Hematopoietic multipotent progenitor cell (in vitro differentiated cells): ENCODE data around the gene GATA6. TPM values are rescaled to one million over a fixed set of nuclear protein-coding genes. Genes with fewer than 3 reads are reported as not detected.

Source experiments
- DNase-seq, 3 donors: peaks; one replicate each; pipeline ENCODE4 v3.0.0-alpha.2; 2011 to 2015; ENCODE audit warnings: low read depth in 2 of 3, low spot score in 2 of 3
- small RNA-seq: library from RNA; depleted of rRNA; stranded (forward); fragments of <200 nt; gene quantifications from one replicate; pipeline ENCODE3, GENCODE V24; 2012
- total RNA-seq: library from RNA; depleted of rRNA; stranded (reverse); fragments of >200 nt; gene quantifications from one replicate; pipeline ENCODE4 v1.2.3, GENCODE V29; 2012

GATA6 gene
- total RNA-seq, 1 donor, result not detected

DNA sequence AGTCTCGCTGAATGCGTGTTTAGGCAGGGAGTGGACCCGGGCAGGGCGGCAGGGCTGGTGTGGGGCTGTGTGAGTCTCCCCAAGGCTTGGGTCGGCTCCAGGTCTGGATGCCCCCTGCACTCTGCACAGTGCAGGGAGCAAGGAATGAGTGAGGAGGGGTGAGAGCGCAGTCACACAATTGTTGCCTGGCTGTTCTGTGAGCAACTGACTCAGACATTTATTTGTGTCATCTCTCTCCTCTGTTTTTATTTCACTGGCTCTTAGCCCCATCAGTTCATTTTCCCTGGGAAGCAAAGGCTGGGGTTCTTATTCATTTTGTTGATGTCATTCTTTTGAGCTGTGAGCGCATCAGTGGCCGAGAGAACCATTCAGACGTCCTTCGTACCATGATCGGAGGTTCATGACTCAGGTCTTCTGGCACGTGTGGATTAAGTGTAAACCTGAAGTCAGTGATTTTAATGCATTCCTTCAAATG is 61.1 kb downstream of the GATA6 start:
- DNase-seq, result no peak

DNA sequence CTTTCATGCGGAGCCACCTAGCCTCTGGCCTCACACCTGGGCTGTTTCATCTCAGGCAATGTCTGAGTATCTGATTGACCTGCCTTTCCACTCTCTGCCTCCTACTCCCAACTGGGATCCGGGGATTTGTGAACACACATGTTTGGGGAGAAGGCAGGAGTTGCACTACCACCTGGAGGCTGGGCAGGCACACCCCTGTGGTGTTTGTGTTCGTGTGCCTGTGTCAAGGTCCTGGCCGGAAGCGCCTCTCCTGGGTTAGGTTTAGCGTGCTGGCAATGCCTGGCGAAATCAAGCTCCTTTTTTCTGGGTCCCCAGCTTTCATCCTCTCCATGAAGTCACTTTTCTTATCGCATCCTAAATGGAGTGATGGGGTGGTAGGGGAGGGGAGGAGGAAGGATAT is 63.9 kb downstream of the GATA6 start:
- DNase-seq, result no peak

GRCh38 chr18:22238036-22238435 is 68.6 kb downstream of the GATA6 start:
- DNase-seq, result no peak

DNA sequence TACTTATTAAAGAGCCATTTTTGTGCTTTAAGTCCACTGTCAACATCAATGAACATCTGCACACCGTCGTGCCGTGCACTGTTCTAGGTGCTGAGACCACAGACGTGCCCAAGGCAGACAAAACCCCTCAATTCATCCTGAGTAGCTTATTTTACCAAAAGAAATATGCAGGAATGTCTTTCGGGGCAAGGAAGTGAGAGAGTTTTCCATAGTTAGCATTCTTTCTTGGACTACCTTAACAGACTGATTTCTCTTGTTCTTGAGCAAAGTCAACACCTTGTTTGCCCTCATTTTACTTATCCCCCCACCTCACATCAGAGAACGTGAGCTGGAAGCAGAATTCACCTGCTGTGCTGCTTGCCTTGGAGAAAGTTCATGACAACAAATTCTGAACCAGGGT is 69.3 kb downstream of the GATA6 start:
- no peak for DNase-seq

DNA sequence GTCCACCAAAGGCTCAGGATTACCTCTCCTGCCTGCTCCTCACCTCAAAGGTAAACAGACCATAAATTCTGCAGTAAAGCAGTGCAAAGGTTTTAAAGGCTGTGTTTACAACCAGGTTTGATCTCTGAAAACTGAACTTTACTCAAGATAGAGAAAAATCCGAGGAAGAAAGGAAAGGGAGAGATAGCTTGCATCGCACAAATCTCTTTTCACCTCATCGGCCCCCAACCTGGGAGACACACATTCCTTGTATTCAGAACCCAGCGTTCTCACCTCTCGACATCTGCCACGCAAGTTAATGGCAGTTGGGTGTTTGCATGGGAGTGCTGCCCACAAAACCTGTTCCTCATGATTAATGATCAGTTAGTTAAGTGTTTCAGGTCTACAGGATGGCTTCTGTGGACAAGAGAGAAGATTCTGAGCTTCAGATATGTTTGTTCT is 72.6 kb downstream of the GATA6 start:
- DNase-seq, result no peak

GRCh38 chr18:22243513-22243912 is 74.1 kb downstream of the GATA6 start:
- no peak for DNase-seq

DNA sequence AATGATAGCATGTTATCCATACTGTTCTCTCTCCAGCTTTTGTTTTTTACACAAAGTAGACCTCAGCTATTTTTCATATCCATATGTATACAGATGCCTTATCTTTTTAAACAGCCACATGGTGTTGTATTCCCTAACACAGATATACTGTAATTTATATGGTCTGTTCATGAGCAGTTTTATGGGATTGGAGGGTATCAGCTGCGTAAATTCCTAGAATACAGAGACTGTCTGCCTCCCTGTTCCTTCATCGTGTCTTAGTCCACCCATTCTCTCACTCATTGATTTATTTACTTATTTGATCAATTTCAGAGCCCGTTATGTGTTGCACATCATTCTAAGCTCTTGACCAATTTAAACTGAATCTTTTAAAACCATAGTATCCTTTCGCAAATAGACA is 80.6 kb downstream of the GATA6 start:
- DNase-seq, result no peak

DNA sequence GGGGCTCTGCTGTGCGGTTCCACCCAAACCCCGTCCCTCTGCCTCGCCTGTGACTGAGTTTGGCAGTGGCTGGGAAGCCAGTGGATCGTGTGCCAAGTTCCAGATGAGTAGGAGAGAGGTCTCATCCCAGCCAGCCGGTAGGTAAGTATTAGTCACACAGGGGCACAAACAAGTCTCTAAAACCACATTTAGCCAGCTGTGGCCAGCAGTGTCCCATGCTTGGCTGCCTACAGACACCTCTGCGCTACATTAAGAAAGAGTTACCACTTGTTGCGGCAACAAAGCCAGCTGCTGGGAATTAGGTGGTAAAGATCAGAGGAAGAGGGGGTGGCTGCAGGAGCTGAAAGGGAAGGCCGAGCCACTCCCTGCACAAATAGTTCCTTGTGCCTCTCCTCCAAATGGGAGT is 81.2 kb downstream of the GATA6 start:
- no peak for DNase-seq

Small RNA genes lying within 50 kb of the gene (small RNA-seq; reads per million reads assigned to genes)
- gene RNU6-702P (not detected), gene RNU6ATAC20P (not detected)

Other genes with a start within 250 kb of the GATA6 start
- not detected for gene CTAGE1, start 248.3 kb downstream of the GATA6 start, total RNA-seq